GM12878 (cell line): ENCODE data around the gene VWA3B. TPM values are rescaled to one million over a fixed set of nuclear protein-coding genes. Genes with fewer than 3 reads are reported as not detected.
"Not testable (repeated sequence)": the region's sequence is repeated elsewhere in the genome, so short reads cannot be mapped to it uniquely, and the experiment has no call there.

Experiments
- ATAC-seq: fragments of 200-7000 bp; cut with Tn5 transposase; 3 replicates; pipeline ENCODE4 v1.9.1; 2020; ENCODE audit warnings: mild to moderate bottlenecking, moderate library complexity
- BruUV-seq: library from RNA; stranded (reverse); fragments of 400-500 nt; replicated peaks from 2 replicates; lab custom pipeline; 2021; lab: Mats Ljungman, UMichigan
- CTCF ChIA-PET: fragments of 300-600 bp; sonication (Branson Sonifier 250); formaldehyde crosslinking; extraction: SDS; loops from one replicate; lab custom pipeline; 2021; ENCODE audit warnings: inconsistent platforms; lab: Yijun Ruan, JAX
- POLR2A ChIA-PET: fragments of 350-600 bp; formaldehyde crosslinking; extraction: SDS; loops from one replicate; lab custom pipeline; 2021; ENCODE audit warnings: inconsistent platforms; lab: Charles Lee
- RAD21 ChIA-PET: fragments of 300-600 bp; sonication (Branson Sonifier 250); formaldehyde crosslinking; loops from one replicate; lab custom pipeline; 2023; ENCODE audit warnings: antibody characterized with exemption; ENCODE audit not compliant: unreplicated experiment; lab: Charles Lee
- SMC1A ChIA-PET: fragments of 300-600 bp; sonication (Branson Sonifier 250); formaldehyde crosslinking; loops from one replicate; lab custom pipeline; 2023; ENCODE audit not compliant: unreplicated experiment, uncharacterized antibody; lab: Charles Lee
- DNase-seq: peaks from one replicate; pipeline ENCODE4 v3.0.0-alpha.2; 2011; ENCODE audit warnings: low read depth, low spot score
- FAIRE-seq: peaks from 3 replicates; lab custom pipeline; 2011; peaks lifted over from hg19 to GRCh38; lab: Jason Lieb, UNC
- H2AFZ ChIP-seq: 2 replicates; pipeline ENCODE4 v1.6.0; 2011; ENCODE audit warnings: low read depth, low read length, control low read depth; ENCODE audit not compliant: control insufficient read depth
- H3K27ac ChIP-seq: 2 replicates; pipeline ENCODE4 v1.5.1; 2011; ENCODE audit warnings: control low read depth; ENCODE audit not compliant: control insufficient read depth, insufficient read depth
- H3K27me3 ChIP-seq, 2 experiments: replicated peaks in 1 of 2; 2 replicates each; pipeline versions ENCODE4 v1.6.0 to v1.6.1; 2011; ENCODE audit warnings: low read length in 1 of 2; ENCODE audit not compliant: control insufficient read depth in 2 of 2, insufficient read depth in 2 of 2
- H3K36me3 ChIP-seq, 2 experiments: 2 replicates each; pipeline ENCODE4 v1.5.1; 2011; ENCODE audit warnings: low read length in 1 of 2; ENCODE audit not compliant: control insufficient read depth in 2 of 2, insufficient read depth in 2 of 2
- H3K4me1 ChIP-seq: 2 replicates; pipeline ENCODE4 v1.6.1; 2011; ENCODE audit warnings: mild to moderate bottlenecking, low read length, moderate library complexity, mixed read lengths; ENCODE audit not compliant: control insufficient read depth, insufficient read depth
- H3K4me2 ChIP-seq: 2 replicates; pipeline ENCODE4 v1.6.0; 2011; ENCODE audit warnings: control low read depth; ENCODE audit not compliant: control insufficient read depth, insufficient read depth
- H3K4me3 ChIP-seq: fragments of 200-600 bp; sonication (generic); 2 replicates; pipeline ENCODE4 v1.5.1; 2016
- H3K79me2 ChIP-seq: 2 replicates; pipeline ENCODE4 v1.6.0; 2011; ENCODE audit warnings: low read length; ENCODE audit not compliant: control insufficient read depth, insufficient read depth
- H3K9ac ChIP-seq: 2 replicates; pipeline ENCODE4 v1.8.0; 2011; ENCODE audit warnings: low read length, control low read depth, mixed read lengths; ENCODE audit not compliant: control insufficient read depth, insufficient read depth
- H3K9me3 ChIP-seq: replicated peaks from 3 replicates; pipeline ENCODE4 v1.5.1; 2011; ENCODE audit warnings: mild to moderate bottlenecking, low read length; ENCODE audit not compliant: control insufficient read depth, insufficient read depth
- H4K20me1 ChIP-seq: 2 replicates; pipeline ENCODE4 v1.6.0; 2011; ENCODE audit not compliant: control insufficient read depth, insufficient read depth
- ATF3 ChIP-seq: IDR thresholded peaks from 2 replicates; pipeline ENCODE4 v1.6.1; 2011; ENCODE audit warnings: low read depth, mild to moderate bottlenecking, low read length, moderate library complexity, borderline replicate concordance; ENCODE audit errors: extremely low read depth
- CEBPB ChIP-seq, 2 experiments: fragments of 150-350 bp in 1 of 2; IDR thresholded peaks; 2 replicates each; pipeline ENCODE4 v1.6.1; 2012 to 2014; ENCODE audit warnings: low read depth in 2 of 2, low read length in 2 of 2, borderline replicate concordance in 1 of 2, inconsistent platforms in 1 of 2
- EZH2 ChIP-seq: IDR thresholded peaks from 2 replicates; pipeline ENCODE4 v1.6.1; 2012; ENCODE audit warnings: low read depth, mild to moderate bottlenecking, control low read depth, inconsistent platforms, low read length, borderline replicate concordance; ENCODE audit not compliant: control insufficient read depth
- GABPA ChIP-seq: IDR thresholded peaks from 2 replicates; pipeline ENCODE4 v1.6.1; 2014; ENCODE audit warnings: antibody characterized with exemption, low read depth, mild to moderate bottlenecking, inconsistent platforms
- HDAC2 ChIP-seq: fragments of 200-600 bp; sonication (generic); IDR thresholded peaks from 2 replicates; pipeline ENCODE4 v1.6.1; 2017
- MXI1 ChIP-seq: fragments of 150-350 bp; IDR thresholded peaks from 2 replicates; pipeline ENCODE4 v1.6.1; 2011; ENCODE audit warnings: low read depth, mild to moderate bottlenecking, inconsistent platforms, low read length, improper control_type of control experiment
- NR2C2 ChIP-seq: IDR thresholded peaks from 2 replicates; pipeline ENCODE4 v1.6.1; 2011; ENCODE audit warnings: borderline replicate concordance, low read depth; ENCODE audit not compliant: control insufficient read depth, insufficient read length
- RBBP5 ChIP-seq: fragments of 200-600 bp; sonication (generic); conservative IDR thresholded peaks from 2 replicates; pipeline ENCODE4 v1.6.1; 2016
- SIX5 ChIP-seq: IDR thresholded peaks from 2 replicates; pipeline ENCODE4 v1.6.1; 2011; ENCODE audit warnings: mild to moderate bottlenecking, low read depth, low read length, moderate library complexity; ENCODE audit not compliant: severe bottlenecking
- TCF12 ChIP-seq: IDR thresholded peaks from 2 replicates; pipeline ENCODE4 v1.6.1; 2011; ENCODE audit warnings: low read depth, mild to moderate bottlenecking, low read length
- WGBS: methylation state at CpG from one replicate; pipeline ENCODE4 v1.1.6; 2016; ENCODE audit warnings: low lambda C conversion rate; ENCODE audit not compliant: insufficient replicate concordance, insufficient coverage; ENCODE audit errors: missing lambda C conversion rate; 5-methylcytosine and 5-hydroxymethylcytosine counted together
- in situ Hi-C: fragments of 300-500 bp; cut with MboI; formaldehyde crosslinking; loops from 9 replicates; pipeline ENCODE4 v1.14.3; 2018; ENCODE audit warnings: mixed read lengths
- intact Hi-C: fragments of 100-400 bp; cut with micrococcal nuclease; formaldehyde crosslinking; loops from one replicate; pipeline ENCODE4 v1.14.2; 2022; ENCODE audit not compliant: unreplicated experiment
- polyA plus RNA-seq, 11 experiments: library from polyadenylated mRNA; depleted of rRNA in 4 of 11; unstranded in 6 of 11; stranded (reverse) in 5 of 11; fragments of >200 nt; fragmentation: Nextera tagmentation in 4 of 11; fragmentation: Illumina TruSeq in 1 of 11; extraction: Ambion mirVana in 4 of 11; extraction: Trizol in 1 of 11; gene quantifications; 1 replicate in 1 of 11; 2 replicates in 10 of 11; pipeline versions ENCODE4 v1.2.1 to v1.2.3, GENCODE V29; 2011 to 2016; ENCODE audit warnings: inconsistent platforms in 2 of 11, missing spikeins in 2 of 11, low read depth in 1 of 11
- total RNA-seq, 4 experiments: library from RNA; depleted of rRNA in 3 of 4; stranded (reverse); fragments of >200 nt in 3 of 4; fragmentation: Illumina TruSeq in 1 of 4; extraction: Trizol in 1 of 4; gene quantifications; 2 replicates each; pipeline versions ENCODE4 v1.2.1 to v1.2.3, GENCODE V29; 2013 to 2021
- TF ChIP-seq, protein P1 (sequence below): fragments of 450-650 bp; IDR thresholded peaks from 2 replicates; pipeline ENCODE4 v1.6.1; 2014; ENCODE audit warnings: mild to moderate bottlenecking

Gene VWA3B
- total and polyA plus RNA-seq, 10 of the 15 experiments (the other 5 are each of a cell fraction or from before 2014, with no cell fraction given) = 0.04 to 0.86 (median 0.19) TPM; not detected in 4

- Histone ChIP-seq H3K36me3 (no peaks in the 10 kb centered on the region), H4K20me1 (no peaks in the 10 kb centered on the region), H3K9ac (no peak overlapping the region), H3K4me2 (no peak overlapping the region), H3K4me1 (no peaks in the 10 kb centered on the region), H3K27me3 (no peaks in the 10 kb centered on the region), H3K4me3 (no peak overlapping the region), H2AFZ (no peak overlapping the region), H3K27ac (no peak overlapping the region), H3K9me3 (no peaks in the 10 kb centered on the region; the same call in 1 of the 3 replicates), H3K79me2 (no peaks in the 10 kb centered on the region)
- WGBS = 0% methylated on average over 3 of the region's 3 CpGs
- SMC1A ChIA-PET = no interaction called here
- RAD21 ChIA-PET = no interaction called here
- CTCF ChIA-PET = no interaction called here
- intact Hi-C loops (no loop called here), in situ Hi-C loops (no loop called here)
- BruUV-seq = no TSS peak
- DNase-seq = no peak
- no peak for FAIRE-seq
- POLR2A ChIA-PET = no interaction called here
- TF ChIP-seq GABPA = no peak
- no peak for TF ChIP-seq MXI1
- no peak for TF ChIP-seq CEBPB (IDR thresholded peaks at IDR 0.05; ENCODE audit: borderline replicate concordance in 1 of 2, low read depth in 2 of 2, low read length in 2 of 2)
- no peak for TF ChIP-seq EZH2
- TF ChIP-seq TCF12 = no peak
- TF ChIP-seq SIX5 = no peak
- no peak for TF ChIP-seq HDAC2
- TF ChIP-seq NR2C2 = no peak
- TF ChIP-seq ATF3 = no peak
- no peak for TF ChIP-seq RBBP5
- TF ChIP-seq, protein P1, sequence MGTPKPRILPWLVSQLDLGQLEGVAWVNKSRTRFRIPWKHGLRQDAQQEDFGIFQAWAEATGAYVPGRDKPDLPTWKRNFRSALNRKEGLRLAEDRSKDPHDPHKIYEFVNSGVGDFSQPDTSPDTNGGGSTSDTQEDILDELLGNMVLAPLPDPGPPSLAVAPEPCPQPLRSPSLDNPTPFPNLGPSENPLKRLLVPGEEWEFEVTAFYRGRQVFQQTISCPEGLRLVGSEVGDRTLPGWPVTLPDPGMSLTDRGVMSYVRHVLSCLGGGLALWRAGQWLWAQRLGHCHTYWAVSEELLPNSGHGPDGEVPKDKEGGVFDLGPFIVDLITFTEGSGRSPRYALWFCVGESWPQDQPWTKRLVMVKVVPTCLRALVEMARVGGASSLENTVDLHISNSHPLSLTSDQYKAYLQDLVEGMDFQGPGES = no peak
- ATAC-seq = no peak
Observed at GRCh38 chr2:98317214-98317613, 230.2 kb downstream of the VWA3B start.

DNA sequence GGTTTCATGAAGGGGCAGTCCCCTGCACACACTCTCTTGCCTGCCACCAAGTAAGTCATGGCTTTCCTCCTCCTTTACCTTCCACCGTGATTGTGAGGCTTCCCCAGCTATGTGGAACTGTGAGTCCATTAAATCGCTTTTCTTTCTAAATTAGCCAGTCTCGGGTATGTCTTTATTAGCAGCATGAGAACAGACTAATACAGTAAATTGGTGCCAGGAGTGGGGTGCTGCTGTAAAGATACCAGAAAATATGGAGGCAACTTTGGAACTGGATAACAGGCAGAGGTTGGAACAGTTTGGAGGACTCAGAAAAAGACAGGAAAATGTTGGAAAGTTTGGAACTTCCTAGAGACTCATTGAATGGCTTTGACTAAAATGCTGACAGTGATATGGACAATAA is 233.2 kb downstream of the VWA3B start:
- H3K27ac ChIP-seq, H3K4me3 ChIP-seq, H3K9ac ChIP-seq, CTCF ChIA-PET, H3K27me3 ChIP-seq, SMC1A ChIA-PET, DNase-seq, ATAC-seq, in situ Hi-C loops, H4K20me1 ChIP-seq, H3K36me3 ChIP-seq, intact Hi-C loops, H2AFZ ChIP-seq, POLR2A ChIA-PET, BruUV-seq, RAD21 ChIA-PET, H3K9me3 ChIP-seq, H3K4me2 ChIP-seq, H3K4me1 ChIP-seq, FAIRE-seq, H3K79me2 ChIP-seq: not testable (repeated sequence)
- WGBS = 42% methylated on average over 3 of the region's 3 CpGs
